WTC11 (cell line): Measurements from ENCODE around the gene LMCD1. TPM values are rescaled to one million over a fixed set of nuclear protein-coding genes. Genes with fewer than 3 reads are reported as not detected.

Source experiments
- ATAC-seq: fragments of 200-7000 bp; cut with Tn5 transposase; 2 replicates; pipeline ENCODE4 v1.10.0; 2021; ENCODE audit warnings: mild to moderate bottlenecking, moderate library complexity
- CTCF ChIA-PET: fragments of 300-600 bp; sonication (Branson Sonifier 250); formaldehyde crosslinking; loops from one replicate; lab custom pipeline; 2021; ENCODE audit warnings: antibody characterized with exemption; lab: Charles Lee
- POLR2A ChIA-PET: fragments of 350-600 bp; sonication (Branson Sonifier 250); formaldehyde crosslinking; loops from one replicate; lab custom pipeline; 2021; ENCODE audit warnings: antibody characterized with exemption; lab: Charles Lee
- DNase-seq: peaks from one replicate; pipeline ENCODE4 v3.0.0; 2021; ENCODE audit warnings: low spot score
- H3K27ac Mint-ChIP-seq: 2 replicates; pipeline ENCODE4 v1.8.0; 2021; ENCODE audit warnings: mixed read lengths
- H3K27me3 Mint-ChIP-seq: 2 replicates; pipeline ENCODE4 v1.8.0; 2021; ENCODE audit warnings: low read depth, mild to moderate bottlenecking, moderate library complexity, mixed read lengths
- H3K36me3 Mint-ChIP-seq: 2 replicates; pipeline ENCODE4 v1.8.0; 2021; ENCODE audit warnings: mixed read lengths
- H3K4me1 Mint-ChIP-seq: 2 replicates; pipeline ENCODE4 v1.8.0; 2022; ENCODE audit warnings: mixed read lengths
- H3K4me3 Mint-ChIP-seq: 2 replicates; pipeline ENCODE4 v1.8.0; 2021; ENCODE audit warnings: mild to moderate bottlenecking, moderate library complexity, mixed read lengths
- H3K9me3 Mint-ChIP-seq: 2 replicates; pipeline ENCODE4 v1.8.0; 2021; ENCODE audit warnings: mixed read lengths
- AFF4 ChIP-seq: sonication (generic); formaldehyde crosslinking; IDR thresholded peaks from 2 replicates; pipeline ENCODE4 v1.8.1; 2023; ENCODE audit warnings: mild to moderate bottlenecking, missing genetic modification reagents, borderline replicate concordance
- CREB1 ChIP-seq: sonication (generic); formaldehyde crosslinking; IDR thresholded peaks from 2 replicates; pipeline ENCODE4 v1.8.0; 2023; ENCODE audit warnings: mild to moderate bottlenecking, missing genetic modification reagents
- EMX1 ChIP-seq: fragments of 250-450 bp; sonication (Bioruptor Pico); IDR thresholded peaks from 2 replicates; pipeline ENCODE4 v1.8.0; 2021; ENCODE audit warnings: mild to moderate bottlenecking
- ETV6 ChIP-seq: sonication (generic); formaldehyde crosslinking; IDR thresholded peaks from 2 replicates; pipeline ENCODE4 v1.8.1; 2022; ENCODE audit warnings: mild to moderate bottlenecking, missing genetic modification reagents
- GABPB1 ChIP-seq: sonication (generic); formaldehyde crosslinking; IDR thresholded peaks from 2 replicates; pipeline ENCODE4 v1.8.1; 2023; ENCODE audit warnings: mild to moderate bottlenecking, missing genetic modification reagents
- GRHL2 ChIP-seq: fragments of 250-450 bp; sonication (Bioruptor Pico); IDR thresholded peaks from 2 replicates; pipeline ENCODE4 v1.8.0; 2022; ENCODE audit warnings: mild to moderate bottlenecking, moderate library complexity; ENCODE audit not compliant: insufficient replicate concordance, severe bottlenecking
- GTF2I ChIP-seq: fragments of 250-450 bp; sonication (Bioruptor Pico); conservative IDR thresholded peaks from 2 replicates; pipeline ENCODE4 v1.4.0; 2021; ENCODE audit warnings: mild to moderate bottlenecking
- IRF1 ChIP-seq: sonication (generic); formaldehyde crosslinking; IDR thresholded peaks from 2 replicates; pipeline ENCODE4 v1.8.0; 2023; ENCODE audit warnings: missing genetic modification reagents
- JAZF1 ChIP-seq: fragments of 250-450 bp; sonication (Bioruptor Pico); IDR thresholded peaks from 2 replicates; pipeline ENCODE4 v1.9.0; 2021; ENCODE audit warnings: moderate library complexity, mild to moderate bottlenecking, inconsistent platforms
- KAT7 ChIP-seq: sonication (generic); formaldehyde crosslinking; IDR thresholded peaks from 2 replicates; pipeline ENCODE4 v1.8.1; 2023; ENCODE audit warnings: missing genetic modification reagents, mild to moderate bottlenecking, borderline replicate concordance
- MAX ChIP-seq: sonication (generic); formaldehyde crosslinking; IDR thresholded peaks from 2 replicates; pipeline ENCODE4 v1.8.0; 2022; ENCODE audit warnings: mild to moderate bottlenecking, missing genetic modification reagents
- NR1H2 ChIP-seq: sonication (generic); formaldehyde crosslinking; IDR thresholded peaks from 2 replicates; pipeline ENCODE4 v1.9.0; 2021; ENCODE audit warnings: mild to moderate bottlenecking, moderate library complexity, missing genetic modification reagents
- PRDM15 ChIP-seq: sonication (generic); formaldehyde crosslinking; IDR thresholded peaks from 2 replicates; pipeline ENCODE4 v1.8.0; 2022; ENCODE audit warnings: missing genetic modification reagents
- PRRX2 ChIP-seq: fragments of 250-450 bp; sonication (Bioruptor Pico); IDR thresholded peaks from 2 replicates; pipeline ENCODE4 v1.8.0; 2021; ENCODE audit warnings: mild to moderate bottlenecking
- SMAD4 ChIP-seq: sonication (generic); formaldehyde crosslinking; IDR thresholded peaks from 2 replicates; pipeline ENCODE4 v1.8.0; 2022; ENCODE audit warnings: mild to moderate bottlenecking, missing genetic modification reagents
- SOX15 ChIP-seq: fragments of 250-450 bp; sonication (Bioruptor Pico); IDR thresholded peaks from 2 replicates; pipeline ENCODE4 v1.9.0; 2021; ENCODE audit warnings: mild to moderate bottlenecking
- TEAD4 ChIP-seq: sonication (generic); formaldehyde crosslinking; IDR thresholded peaks from 2 replicates; pipeline ENCODE4 v1.8.0; 2022; ENCODE audit warnings: mild to moderate bottlenecking, missing genetic modification reagents
- ZBTB21 ChIP-seq: sonication (generic); formaldehyde crosslinking; IDR thresholded peaks from 2 replicates; pipeline ENCODE4 v1.8.1; 2023; ENCODE audit warnings: mild to moderate bottlenecking, missing genetic modification reagents, borderline replicate concordance
- ZNF138 ChIP-seq: sonication (generic); formaldehyde crosslinking; conservative IDR thresholded peaks from 2 replicates; pipeline ENCODE4 v1.8.1; 2022; ENCODE audit warnings: mild to moderate bottlenecking, moderate library complexity, missing genetic modification reagents
- ZNF232 ChIP-seq: sonication (generic); formaldehyde crosslinking; IDR thresholded peaks from 2 replicates; pipeline ENCODE4 v1.8.0; 2022; ENCODE audit warnings: mild to moderate bottlenecking, missing genetic modification reagents
- ZNF416 ChIP-seq: fragments of 250-450 bp; sonication (Bioruptor Pico); IDR thresholded peaks from 2 replicates; pipeline ENCODE4 v1.9.0; 2021; ENCODE audit warnings: mild to moderate bottlenecking, inconsistent platforms
- ZNF423 ChIP-seq: fragments of 250-450 bp; sonication (Bioruptor Pico); IDR thresholded peaks from 2 replicates; pipeline ENCODE4 v2.1.2; 2022; ENCODE audit warnings: mild to moderate bottlenecking, moderate library complexity
- ZNF671 ChIP-seq: fragments of 250-450 bp; sonication (Bioruptor Pico); IDR thresholded peaks from 2 replicates; pipeline ENCODE4 v1.8.0; 2021; ENCODE audit warnings: mild to moderate bottlenecking
- total RNA-seq: library from RNA; stranded (reverse); gene quantifications from 3 replicates; pipeline ENCODE4 v1.2.3, GENCODE V29; 2021

LMCD1 gene
- total RNA-seq, 1 experiment from 2014 or later: 12.5 TPM

GRCh38 chr3:8504611-8504973, 3.0 kb downstream of the LMCD1 start:
- Mint-ChIP-seq H3K4me1 (peaks cover 51% of the 10 kb centered on the region), H3K27me3 (no peaks in the 10 kb centered on the region; the same call in 1 of the 2 replicates), H3K36me3 (no peaks in the 10 kb centered on the region), H3K9me3 (no peaks in the 10 kb centered on the region), H3K27ac (no peak overlapping the region), H3K4me3 (no peak overlapping the region)
- ChIA-PET CTCF (interaction anchor here (1.4 kb wide), 1 partner anchor 118 kb away, joined by 3 read pairs; no protein-coding TSS in a partner anchor), POLR2A (no interaction called here)
- ATAC-seq (no peak), DNase-seq (no peak)
- no peak for TF ChIP-seq ZNF671 (CRISPR knock-in tag)

- no peaks in the 10 kb centered on the region; the same call in 1 of the 2 replicates for H3K27me3 Mint-ChIP-seq
- POLR2A ChIA-PET: no interaction called here
- no peak for ATAC-seq
- peaks cover 41% of the 10 kb centered on the region for H3K4me1 Mint-ChIP-seq
- CTCF ChIA-PET: no interaction called here
- H3K9me3 Mint-ChIP-seq: no peaks in the 10 kb centered on the region
- H3K4me3 Mint-ChIP-seq: no peak overlapping the region
- no peak for DNase-seq
- no peaks in the 10 kb centered on the region for H3K36me3 Mint-ChIP-seq
- H3K27ac Mint-ChIP-seq: no peak overlapping the region
- no peak for TF ChIP-seq ETV6 (CRISPR knock-in tag)
- no peak for TF ChIP-seq ZNF423 (CRISPR knock-in tag)
- TF ChIP-seq GRHL2 (CRISPR knock-in tag): no peak
- TF ChIP-seq SMAD4 (CRISPR knock-in tag): no peak
- no peak for TF ChIP-seq MAX
Observed at GRCh38 chr3:8505621-8506020, 4.0 kb downstream of the LMCD1 start.

- DNase-seq (no peak), ATAC-seq (no peak)
- H3K4me3 Mint-ChIP-seq: no peak overlapping the region
- H3K27me3 Mint-ChIP-seq: no peaks in the 10 kb centered on the region; the same call in 1 of the 2 replicates
- ChIA-PET CTCF (no interaction called here), POLR2A (no interaction called here)
- no peak overlapping the region for H3K27ac Mint-ChIP-seq
- H3K9me3 Mint-ChIP-seq: no peaks in the 10 kb centered on the region
- H3K36me3 Mint-ChIP-seq: no peaks in the 10 kb centered on the region
- H3K4me1 Mint-ChIP-seq: peaks cover 33% of the 10 kb centered on the region
- TF ChIP-seq GTF2I (CRISPR knock-in tag): no peak
- no peak for TF ChIP-seq KAT7
- TF ChIP-seq ZNF416 (CRISPR knock-in tag): no peak
Observed at GRCh38 chr3:8506571-8507061, 5.0 kb downstream of the LMCD1 start.

GRCh38 chr3:8507496-8507895, 5.9 kb downstream of the LMCD1 start:
- ChIA-PET CTCF (no interaction called here), POLR2A (interaction anchor here (0.5 kb wide), 1 partner anchor 125 kb away, joined by 5 read pairs; no protein-coding TSS in a partner anchor)
- Mint-ChIP-seq H3K27me3 (no peaks in the 10 kb centered on the region), H3K36me3 (no peaks in the 10 kb centered on the region), H3K4me3 (no peak overlapping the region), H3K27ac (no peak overlapping the region), H3K9me3 (no peaks in the 10 kb centered on the region), H3K4me1 (peaks cover 32% of the 10 kb centered on the region)
- ATAC-seq (no peak), DNase-seq (no peak)
- no peak for TF ChIP-seq JAZF1
- no peak for TF ChIP-seq GABPB1 (CRISPR knock-in tag)
- TF ChIP-seq TEAD4 (CRISPR knock-in tag): no peak
- no peak for TF ChIP-seq PRDM15 (CRISPR knock-in tag)
- no peak for TF ChIP-seq IRF1 (CRISPR knock-in tag)
- TF ChIP-seq ZNF232: no peak
- no peak for TF ChIP-seq EMX1 (CRISPR knock-in tag)
- TF ChIP-seq CREB1 (CRISPR knock-in tag): no peak
- TF ChIP-seq ZNF138 (CRISPR knock-in tag): no peak
- TF ChIP-seq SOX15 (CRISPR knock-in tag): no peak
- no peak for TF ChIP-seq NR1H2 (CRISPR knock-in tag)
- no peak for TF ChIP-seq AFF4 (CRISPR knock-in tag)
- no peak for TF ChIP-seq GTF2I (CRISPR knock-in tag)
- TF ChIP-seq PRRX2: no peak
- TF ChIP-seq ZBTB21 (CRISPR knock-in tag): no peak
